ENCODE results near the gene ZNF750. TPM values are rescaled to one million over a fixed set of nuclear protein-coding genes. Genes with fewer than 3 reads are reported as not detected.

ZNF750 gene
- total RNA-seq, 1 experiment from 2014 or later = not detected

DNA sequence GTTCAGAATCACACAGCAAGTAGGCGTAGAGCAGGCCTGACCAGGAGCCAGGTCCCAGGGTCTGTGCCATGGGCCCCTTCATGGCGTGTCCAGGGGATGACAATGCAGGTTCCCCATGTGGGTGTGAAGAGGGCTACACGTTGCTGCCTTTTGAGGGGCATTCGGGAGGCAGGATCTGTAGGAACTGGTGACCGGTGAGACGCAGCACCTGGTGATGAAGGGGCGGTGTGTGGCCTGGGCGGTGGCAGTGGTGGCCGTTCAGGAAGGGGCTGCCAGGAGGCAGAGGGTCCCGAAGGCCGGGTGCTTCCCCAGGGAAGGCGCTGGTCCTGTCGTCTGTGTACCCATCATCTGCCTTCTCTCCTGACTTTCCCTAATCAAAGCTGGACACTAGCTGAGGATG lies 34.6 kb downstream of the ZNF750 start:
- H3K27ac ChIP-seq (ENCODE audit: low read depth, low read length, poor library complexity, severe bottlenecking) = no peak overlapping the region
- ChIA-PET POLR2A (ENCODE audit: low non-redundant PET) (no interaction called here), CTCF (no interaction called here)
- intact Hi-C loops (cut with micrococcal nuclease; ENCODE audit: unreplicated experiment) = no loop called here
- no peaks in the 10 kb centered on the region for H3K9me3 ChIP-seq (ENCODE audit: low read depth, low read length, poor library complexity, severe bottlenecking)
- no peaks in the 10 kb centered on the region for H3K27me3 ChIP-seq (replicated peaks; ENCODE audit: insufficient read depth, low read depth, low read length, poor library complexity)
- peaks cover 9% of the 10 kb centered on the region for H3K36me3 ChIP-seq (ENCODE audit: insufficient read depth, low read length, poor library complexity, severe bottlenecking)
- H3K4me3 ChIP-seq (ENCODE audit: low read depth, low read length, poor library complexity, severe bottlenecking) = no peak overlapping the region
- no TSS peak for BruUV-seq (replicated peaks)
- H3K4me1 ChIP-seq (ENCODE audit: insufficient read depth, low read length, poor library complexity, severe bottlenecking) = no peaks in the 10 kb centered on the region
- DNase-seq (ENCODE audit: low spot score) = no peak
- TF ChIP-seq, protein P1, sequence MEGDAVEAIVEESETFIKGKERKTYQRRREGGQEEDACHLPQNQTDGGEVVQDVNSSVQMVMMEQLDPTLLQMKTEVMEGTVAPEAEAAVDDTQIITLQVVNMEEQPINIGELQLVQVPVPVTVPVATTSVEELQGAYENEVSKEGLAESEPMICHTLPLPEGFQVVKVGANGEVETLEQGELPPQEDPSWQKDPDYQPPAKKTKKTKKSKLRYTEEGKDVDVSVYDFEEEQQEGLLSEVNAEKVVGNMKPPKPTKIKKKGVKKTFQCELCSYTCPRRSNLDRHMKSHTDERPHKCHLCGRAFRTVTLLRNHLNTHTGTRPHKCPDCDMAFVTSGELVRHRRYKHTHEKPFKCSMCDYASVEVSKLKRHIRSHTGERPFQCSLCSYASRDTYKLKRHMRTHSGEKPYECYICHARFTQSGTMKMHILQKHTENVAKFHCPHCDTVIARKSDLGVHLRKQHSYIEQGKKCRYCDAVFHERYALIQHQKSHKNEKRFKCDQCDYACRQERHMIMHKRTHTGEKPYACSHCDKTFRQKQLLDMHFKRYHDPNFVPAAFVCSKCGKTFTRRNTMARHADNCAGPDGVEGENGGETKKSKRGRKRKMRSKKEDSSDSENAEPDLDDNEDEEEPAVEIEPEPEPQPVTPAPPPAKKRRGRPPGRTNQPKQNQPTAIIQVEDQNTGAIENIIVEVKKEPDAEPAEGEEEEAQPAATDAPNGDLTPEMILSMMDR (conservative IDR thresholded peaks at IDR 0.05; ENCODE audit: low read depth, low read length) = no peak
- TF ChIP-seq EZH2 (IDR thresholded peaks at IDR 0.05; ENCODE audit: borderline replicate concordance, low read depth, low read length, poor library complexity, severe bottlenecking) = no peak

- Histone ChIP-seq H3K36me3 (ENCODE audit: insufficient read depth, low read length, poor library complexity, severe bottlenecking) (peaks cover 14% of the 10 kb centered on the region), H3K27ac (ENCODE audit: low read depth, low read length, poor library complexity, severe bottlenecking) (no peak overlapping the region)
Observed at GRCh38 chr17:82804442-82805191, 35.2 kb downstream of the ZNF750 start.

DNA sequence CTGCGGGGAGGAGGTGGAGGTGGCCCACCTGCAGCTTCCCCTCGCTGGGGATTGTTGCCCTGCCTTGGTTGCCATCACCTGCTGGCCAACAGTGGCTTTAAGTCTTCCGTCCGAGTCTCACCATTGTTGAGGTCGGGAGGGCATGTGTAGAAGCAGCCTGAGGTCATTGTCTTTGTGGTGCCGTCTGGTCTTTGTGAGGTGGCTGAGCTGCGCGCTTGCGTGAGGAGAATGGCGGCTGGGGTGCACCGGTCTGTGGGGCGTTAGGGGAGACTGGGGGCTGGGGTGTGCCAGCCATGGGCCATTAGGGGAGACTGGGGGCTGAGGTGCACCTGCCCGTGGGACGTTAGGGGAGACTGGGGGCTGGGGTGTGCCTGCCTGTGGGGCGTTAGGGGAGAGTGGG lies 36.2 kb downstream of the ZNF750 start:
- no peaks in the 10 kb centered on the region for H3K27me3 ChIP-seq (replicated peaks; ENCODE audit: insufficient read depth, low read depth, low read length, poor library complexity)
- no peak overlapping the region for H3K27ac ChIP-seq (ENCODE audit: low read depth, low read length, poor library complexity, severe bottlenecking)
- no peaks in the 10 kb centered on the region for H3K9me3 ChIP-seq (ENCODE audit: low read depth, low read length, poor library complexity, severe bottlenecking)
- peaks cover 17% of the 10 kb centered on the region for H3K36me3 ChIP-seq (ENCODE audit: insufficient read depth, low read length, poor library complexity, severe bottlenecking)
- intact Hi-C loops (cut with micrococcal nuclease; ENCODE audit: unreplicated experiment) = no loop called here
- TF ChIP-seq, protein P1 (conservative IDR thresholded peaks at IDR 0.05; ENCODE audit: low read depth, low read length) = no peak
- TF ChIP-seq EZH2 (IDR thresholded peaks at IDR 0.05; ENCODE audit: borderline replicate concordance, low read depth, low read length, poor library complexity, severe bottlenecking) = no peak
- ChIA-PET CTCF (no interaction called here), POLR2A (ENCODE audit: low non-redundant PET) (no interaction called here)
- no peak for DNase-seq (ENCODE audit: low spot score)
- H3K4me1 ChIP-seq (ENCODE audit: insufficient read depth, low read length, poor library complexity, severe bottlenecking) = no peaks in the 10 kb centered on the region
- BruUV-seq (replicated peaks) = no TSS peak
- H3K4me3 ChIP-seq (ENCODE audit: low read depth, low read length, poor library complexity, severe bottlenecking) = no peak overlapping the region

More at GRCh38 chr17:82804442-82805191, 35.2 kb downstream of the ZNF750 start:
- DNase-seq (ENCODE audit: low spot score) = no peak
- CTCF ChIA-PET = no interaction called here
- POLR2A ChIA-PET (ENCODE audit: low non-redundant PET) = interaction anchor here (0.5 kb wide), 1 partner anchor 13 kb away, joined by 3 read pairs; no protein-coding TSS in a partner anchor
- no peaks in the 10 kb centered on the region for H3K27me3 ChIP-seq (replicated peaks; ENCODE audit: insufficient read depth, low read depth, low read length, poor library complexity)
- intact Hi-C loops (cut with micrococcal nuclease; ENCODE audit: unreplicated experiment) = no loop called here
- TF ChIP-seq, protein P1 (conservative IDR thresholded peaks at IDR 0.05; ENCODE audit: low read depth, low read length) = no peak
- no peak for TF ChIP-seq EZH2 (IDR thresholded peaks at IDR 0.05; ENCODE audit: borderline replicate concordance, low read depth, low read length, poor library complexity, severe bottlenecking)
- no peaks in the 10 kb centered on the region for H3K4me1 ChIP-seq (ENCODE audit: insufficient read depth, low read length, poor library complexity, severe bottlenecking)
- no peak overlapping the region for H3K4me3 ChIP-seq (ENCODE audit: low read depth, low read length, poor library complexity, severe bottlenecking)
- H3K9me3 ChIP-seq (ENCODE audit: low read depth, low read length, poor library complexity, severe bottlenecking) = no peaks in the 10 kb centered on the region
- BruUV-seq (replicated peaks) = no TSS peak
